Astrocyte of the spinal cord (primary cell): ENCODE results near the gene SLC7A8.

Experiments used
- DNase-seq: peaks from one replicate; pipeline ENCODE4 v3.0.0; 2011; ENCODE audit warnings: low read depth, low spot score
- H3K4me3 ChIP-seq: 2 replicates; pipeline ENCODE4 v1.5.1; 2011; ENCODE audit warnings: low read depth, mild to moderate bottlenecking, low read length, moderate library complexity
- in situ Hi-C: cut with HindIII; loops from 2 replicates; pipeline ENCODE4 v1.10.0; 2017; ENCODE audit warnings: low sequenced_read_pairs
- TF ChIP-seq, protein P1 (sequence below): IDR thresholded peaks from 2 replicates; pipeline ENCODE4 v1.5.1; 2012; ENCODE audit warnings: low read depth, mild to moderate bottlenecking, low read length, inconsistent platforms

Gene SLC7A8

DNA sequence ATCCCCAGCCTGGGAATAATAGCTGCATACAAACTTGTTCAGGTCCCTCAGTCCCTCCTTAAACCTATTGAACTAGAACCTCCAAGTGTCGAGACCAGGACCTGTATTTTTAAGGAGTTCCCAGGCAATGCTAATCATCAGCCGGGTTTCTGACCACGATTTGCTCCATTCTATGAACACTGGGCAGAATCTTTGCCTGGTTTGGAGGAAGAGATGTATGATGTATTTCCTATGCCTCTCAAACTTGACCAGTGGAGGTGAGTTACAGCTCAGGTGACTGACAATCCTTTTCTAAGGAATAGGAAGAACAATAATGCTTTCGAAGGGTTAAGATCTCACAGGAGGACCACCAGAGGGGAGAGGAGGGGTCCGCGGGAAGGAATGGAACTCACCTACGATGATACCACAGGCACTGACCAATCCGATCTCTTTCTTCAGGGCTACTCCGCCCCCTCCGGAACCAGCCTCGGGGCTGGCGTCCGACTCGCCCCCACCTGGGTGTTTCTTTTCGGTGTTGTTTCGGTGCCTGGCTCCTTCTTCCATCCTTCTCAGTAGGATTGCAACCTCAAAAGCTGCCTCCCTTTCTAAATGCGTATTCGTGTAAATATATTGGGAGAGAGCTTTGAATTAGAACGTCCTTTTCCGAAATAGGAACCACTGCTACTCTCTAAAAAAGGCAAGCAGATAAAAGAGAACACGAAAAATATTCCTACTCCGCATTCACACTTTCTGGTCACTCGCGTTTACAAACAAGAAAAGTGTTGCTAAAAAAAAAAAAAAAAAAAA, 895 bp downstream of the SLC7A8 start:
- in situ Hi-C loops: no loop called here
- H3K4me3 ChIP-seq: peak overlapping the region; percentile 42
- DNase-seq: no peak
- TF ChIP-seq, protein P1, sequence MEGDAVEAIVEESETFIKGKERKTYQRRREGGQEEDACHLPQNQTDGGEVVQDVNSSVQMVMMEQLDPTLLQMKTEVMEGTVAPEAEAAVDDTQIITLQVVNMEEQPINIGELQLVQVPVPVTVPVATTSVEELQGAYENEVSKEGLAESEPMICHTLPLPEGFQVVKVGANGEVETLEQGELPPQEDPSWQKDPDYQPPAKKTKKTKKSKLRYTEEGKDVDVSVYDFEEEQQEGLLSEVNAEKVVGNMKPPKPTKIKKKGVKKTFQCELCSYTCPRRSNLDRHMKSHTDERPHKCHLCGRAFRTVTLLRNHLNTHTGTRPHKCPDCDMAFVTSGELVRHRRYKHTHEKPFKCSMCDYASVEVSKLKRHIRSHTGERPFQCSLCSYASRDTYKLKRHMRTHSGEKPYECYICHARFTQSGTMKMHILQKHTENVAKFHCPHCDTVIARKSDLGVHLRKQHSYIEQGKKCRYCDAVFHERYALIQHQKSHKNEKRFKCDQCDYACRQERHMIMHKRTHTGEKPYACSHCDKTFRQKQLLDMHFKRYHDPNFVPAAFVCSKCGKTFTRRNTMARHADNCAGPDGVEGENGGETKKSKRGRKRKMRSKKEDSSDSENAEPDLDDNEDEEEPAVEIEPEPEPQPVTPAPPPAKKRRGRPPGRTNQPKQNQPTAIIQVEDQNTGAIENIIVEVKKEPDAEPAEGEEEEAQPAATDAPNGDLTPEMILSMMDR: no peak

DNA sequence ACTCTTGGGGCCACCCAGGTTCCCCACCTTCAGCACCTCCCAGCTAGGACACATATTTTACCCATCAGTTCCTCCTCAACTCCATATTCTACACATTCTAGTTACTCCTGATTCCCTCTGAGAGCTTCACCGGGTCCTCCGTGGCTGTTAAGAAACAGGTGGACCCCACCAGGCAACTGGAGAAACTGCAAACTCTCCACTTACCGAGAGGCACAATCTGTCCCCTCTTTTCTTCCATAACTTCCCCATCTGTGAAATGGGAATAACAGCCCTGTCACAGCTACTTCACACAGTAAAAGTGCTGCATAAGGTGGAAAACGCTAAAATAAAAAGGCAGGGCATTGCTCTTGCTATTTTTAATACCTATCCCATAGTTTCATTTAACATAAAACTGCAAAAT, 1.5 kb downstream of the SLC7A8 start:
- TF ChIP-seq, protein P1: no peak
- H3K4me3 ChIP-seq: no peak overlapping the region
- in situ Hi-C loops: no loop called here
- no peak for DNase-seq

DNA sequence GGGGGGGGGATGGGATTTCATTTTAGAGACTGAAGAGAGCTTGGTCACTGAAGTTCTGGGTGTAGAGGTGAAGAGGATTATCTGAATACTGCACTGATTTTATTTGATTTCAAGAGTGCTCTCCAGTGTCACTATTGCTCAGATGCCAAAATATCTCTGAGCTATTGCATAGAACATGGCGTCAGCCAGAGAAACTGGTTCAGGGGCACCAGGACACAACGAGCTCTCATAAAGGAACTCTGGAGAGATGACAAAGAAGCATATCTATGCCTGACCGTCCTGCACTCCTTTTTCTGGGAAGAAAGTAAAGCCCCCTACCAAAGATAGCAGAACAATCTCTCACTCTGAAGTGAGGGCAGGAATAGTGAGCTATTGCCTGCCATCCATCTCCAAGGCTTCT, 2.0 kb downstream of the SLC7A8 start:
- TF ChIP-seq, protein P1: no peak
- no peak overlapping the region for H3K4me3 ChIP-seq
- in situ Hi-C loops: no loop called here
- DNase-seq: no peak

DNA sequence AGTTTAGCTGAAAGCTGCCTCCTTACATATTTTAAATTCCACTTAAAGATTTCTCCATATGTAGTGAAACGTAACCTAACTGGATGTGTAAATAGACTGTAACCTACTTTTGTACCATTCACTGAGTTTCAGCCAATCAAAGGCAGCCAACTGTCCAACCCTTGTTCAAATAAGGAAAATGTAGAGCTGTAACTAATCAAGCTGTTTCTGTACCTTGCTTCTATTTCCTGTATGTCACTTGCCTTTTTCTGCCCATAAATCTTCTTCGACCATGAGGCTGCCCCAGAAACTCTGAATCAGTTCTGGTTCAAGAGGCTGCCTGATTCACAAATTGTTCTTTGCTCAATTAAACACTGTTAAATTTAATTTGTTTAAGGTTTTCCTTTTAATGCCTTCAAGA, 6.3 kb downstream of the SLC7A8 start:
- H3K4me3 ChIP-seq: no peak overlapping the region
- no peak for DNase-seq
- in situ Hi-C loops: no loop called here
- TF ChIP-seq, protein P1: no peak

DNA sequence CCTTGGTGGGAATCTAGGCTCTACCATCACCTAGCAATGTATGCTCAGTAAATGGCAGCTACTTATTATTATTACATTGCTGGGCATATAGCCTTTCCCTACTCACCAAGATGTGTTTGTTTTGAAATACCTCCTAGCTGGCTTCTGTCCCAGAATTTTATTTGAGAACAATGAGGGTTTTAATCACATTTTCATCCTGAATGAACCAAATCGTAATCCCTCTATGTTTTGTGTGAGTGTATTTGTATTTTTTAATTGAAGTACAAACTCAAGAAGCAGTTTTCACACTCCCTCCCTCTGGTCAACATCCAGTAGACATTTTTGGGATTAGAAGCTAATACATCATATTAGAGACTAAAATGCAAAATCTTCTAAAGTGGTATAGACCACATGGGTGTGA, 7.6 kb downstream of the SLC7A8 start:
- no peak overlapping the region for H3K4me3 ChIP-seq
- in situ Hi-C loops: no loop called here
- TF ChIP-seq, protein P1: no peak
- peak; percentile 11 for DNase-seq

DNA sequence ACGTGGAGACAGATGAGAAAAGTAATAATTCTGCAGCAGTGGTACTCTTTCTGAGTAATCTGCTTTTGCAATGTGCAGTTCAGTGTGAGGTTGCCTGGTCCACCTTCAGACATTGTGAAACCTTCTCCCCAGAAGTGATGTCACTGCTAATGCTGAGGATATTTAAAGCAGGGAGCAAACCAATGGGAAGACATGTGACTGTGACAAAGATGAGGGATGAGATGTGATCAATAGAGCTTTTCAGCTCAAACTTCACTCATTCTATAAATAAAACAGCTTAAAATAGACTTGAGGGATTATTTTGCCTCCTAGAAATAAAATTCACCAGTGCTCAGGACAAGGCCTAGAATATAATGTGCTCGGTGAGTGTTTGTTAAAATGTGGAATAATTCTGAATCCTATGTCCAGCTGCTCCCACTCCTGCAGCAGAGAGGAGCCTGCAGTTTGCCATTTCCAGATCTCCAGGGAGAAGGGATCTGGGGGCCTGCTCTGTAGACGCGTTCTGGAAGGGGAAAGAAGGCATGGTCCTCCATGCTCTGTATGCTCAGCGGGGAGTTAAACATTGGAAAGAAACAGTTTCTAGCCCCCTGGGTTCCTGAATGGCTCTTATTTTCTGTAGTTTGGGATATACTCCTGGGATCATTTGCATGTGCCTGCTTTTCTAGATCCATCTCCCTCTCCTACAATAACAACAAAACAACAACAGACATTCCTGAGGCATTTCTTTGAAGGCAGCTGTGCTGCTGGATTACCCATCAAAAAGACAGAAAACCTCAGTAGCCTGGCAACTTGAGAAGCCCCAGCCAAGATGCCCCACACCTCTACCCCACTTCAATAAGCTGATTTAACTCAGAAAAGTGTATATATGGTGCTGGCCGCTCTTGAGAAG, 8.9 kb downstream of the SLC7A8 start:
- H3K4me3 ChIP-seq: no peak overlapping the region
- no peak for DNase-seq
- TF ChIP-seq, protein P1: no peak
- in situ Hi-C loops: no loop called here
